GM21423 (cell line): ENCODE results near the gene HDX.
"Not testable (repeated sequence)": the region's sequence is repeated elsewhere in the genome, so short reads cannot be mapped to it uniquely, and the experiment has no call there.

ENCODE experiments used
- ATAC-seq: cut with Tn5 transposase; IDR thresholded peaks from one replicate; pipeline ENCODE4 v1.9.1; 2021; ENCODE audit warnings: mild to moderate bottlenecking, moderate library complexity; ENCODE audit not compliant: unreplicated experiment

The HDX gene

DNA sequence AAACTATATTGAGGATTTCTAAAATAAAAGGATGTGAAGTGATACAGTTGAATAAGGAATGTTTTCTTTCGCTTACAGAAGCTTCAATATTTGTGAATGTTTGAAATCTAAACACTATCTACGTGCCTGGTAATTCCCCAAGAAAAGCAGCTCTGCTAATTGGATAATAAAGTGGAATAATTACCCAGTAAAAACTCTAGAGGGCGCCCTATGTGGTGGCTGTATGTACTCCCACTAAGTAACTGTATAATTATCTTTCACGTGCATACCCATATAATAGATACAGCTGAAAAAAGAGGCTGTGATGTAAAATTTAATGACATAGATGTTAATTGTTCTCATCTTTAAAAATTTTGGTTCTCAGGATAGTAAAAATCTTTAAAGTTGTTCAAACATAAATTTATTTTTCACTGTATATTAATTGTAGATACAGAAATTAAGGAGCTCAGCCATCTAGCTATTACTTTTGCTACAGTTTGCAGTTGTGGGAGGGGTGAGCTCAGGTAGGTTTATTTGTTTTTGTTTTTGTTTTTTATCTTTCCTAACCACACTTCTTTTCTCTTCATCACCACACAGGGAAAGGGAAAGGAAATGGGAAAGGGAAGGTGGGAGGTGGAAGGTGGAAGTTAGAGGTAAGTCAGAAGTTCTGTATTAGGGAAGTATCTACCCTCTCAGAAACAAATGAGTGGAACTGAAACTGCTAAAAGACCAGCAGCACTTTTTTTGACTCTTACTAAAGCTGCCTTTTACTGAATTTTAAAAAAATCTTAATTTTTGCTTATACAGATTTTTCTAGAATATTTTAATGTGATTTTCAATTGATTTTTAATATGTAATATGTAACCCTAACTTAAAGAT, 162.5 kb downstream of the HDX start:
- ATAC-seq: peak; percentile 69

DNA sequence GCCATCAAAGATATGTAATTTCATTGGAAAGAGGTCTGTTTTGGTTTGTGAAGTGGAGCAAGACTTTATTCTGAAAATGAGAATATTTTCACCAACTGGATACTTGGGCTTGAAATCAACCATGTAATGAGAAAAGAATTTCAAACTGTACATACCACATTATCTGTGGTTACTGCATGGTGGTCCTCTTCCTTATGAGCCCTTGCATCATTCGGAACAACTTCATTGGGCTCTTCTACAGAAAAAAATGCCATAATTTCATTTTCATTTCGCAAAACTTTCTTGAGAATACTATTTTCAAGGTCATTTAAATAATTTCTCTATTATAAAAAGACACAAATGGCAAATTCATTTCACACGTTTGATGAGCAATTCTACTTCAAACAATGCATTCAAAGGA, 165.6 kb downstream of the HDX start:
- ATAC-seq: no peak

DNA sequence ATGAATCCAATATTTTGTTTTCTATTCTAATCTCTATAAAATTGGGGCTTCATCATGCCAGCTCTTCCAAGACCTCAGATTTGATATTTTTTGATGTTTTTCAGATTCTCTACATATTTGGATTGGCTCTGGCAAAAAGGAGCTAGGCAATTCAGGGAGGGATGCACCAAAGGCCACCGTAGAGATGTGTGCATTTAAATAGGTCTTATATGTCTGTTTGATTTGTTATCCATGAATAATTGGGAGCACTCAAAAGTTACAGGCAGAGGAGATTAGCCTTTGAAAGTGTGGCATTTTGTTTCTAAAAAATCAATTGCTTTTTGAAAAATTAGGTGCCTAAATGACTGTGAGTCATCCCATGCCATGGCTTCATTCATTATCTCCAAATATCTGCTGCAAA, 167.1 kb downstream of the HDX start:
- no peak for ATAC-seq

DNA sequence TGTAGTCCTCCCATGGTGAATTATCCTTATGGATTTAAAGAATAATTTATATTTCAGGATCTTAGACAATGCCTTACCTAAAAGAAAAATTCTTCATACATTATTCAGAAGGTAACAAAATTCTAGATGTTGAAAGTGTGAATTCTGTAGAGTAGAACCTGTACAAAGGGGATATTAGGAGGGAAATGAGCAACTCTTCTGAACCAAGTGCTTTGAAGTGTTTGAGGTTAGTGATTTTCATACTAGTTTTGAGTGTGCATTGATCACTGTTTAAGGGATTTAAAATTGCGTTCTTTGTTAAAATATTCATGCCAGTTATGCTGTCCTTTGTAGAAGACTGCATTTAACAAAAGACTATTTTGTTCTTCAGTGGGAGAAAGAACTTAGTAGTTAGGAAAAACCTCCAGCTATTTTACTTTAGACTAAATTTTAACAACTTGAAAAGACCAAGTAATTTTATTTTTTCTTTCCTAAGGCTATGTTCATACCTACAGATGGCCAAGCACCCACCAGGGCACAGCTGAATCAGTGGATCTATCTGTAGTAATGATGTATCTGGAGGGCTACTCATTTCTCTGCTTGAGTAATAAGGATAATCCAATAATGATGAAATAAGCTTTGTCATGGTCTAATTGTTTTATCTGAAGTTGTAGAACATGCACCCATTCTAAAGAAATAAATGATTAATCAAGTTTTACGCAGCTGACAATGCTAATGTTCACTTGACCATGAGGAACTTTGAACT, 180.0 kb downstream of the HDX start:
- ATAC-seq: no peak

DNA sequence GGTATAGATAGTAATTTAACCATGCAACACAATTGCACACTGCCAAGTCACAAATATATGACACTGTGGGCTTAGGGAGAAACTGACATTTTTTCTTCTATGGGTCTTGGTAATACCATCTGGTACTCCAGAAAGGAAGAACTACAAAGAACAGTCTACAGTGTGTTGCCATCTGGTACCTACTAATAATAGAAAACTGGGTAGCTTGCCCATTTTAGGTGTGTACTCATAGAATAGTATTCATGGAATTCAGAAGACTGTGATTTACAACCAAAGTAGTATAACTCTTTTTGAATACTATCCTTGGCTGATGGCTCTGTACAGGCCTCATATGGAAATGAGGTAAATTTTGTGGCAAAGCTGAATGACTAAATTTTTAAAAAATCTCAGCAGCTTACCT, 181.6 kb downstream of the HDX start:
- ATAC-seq: no peak

DNA sequence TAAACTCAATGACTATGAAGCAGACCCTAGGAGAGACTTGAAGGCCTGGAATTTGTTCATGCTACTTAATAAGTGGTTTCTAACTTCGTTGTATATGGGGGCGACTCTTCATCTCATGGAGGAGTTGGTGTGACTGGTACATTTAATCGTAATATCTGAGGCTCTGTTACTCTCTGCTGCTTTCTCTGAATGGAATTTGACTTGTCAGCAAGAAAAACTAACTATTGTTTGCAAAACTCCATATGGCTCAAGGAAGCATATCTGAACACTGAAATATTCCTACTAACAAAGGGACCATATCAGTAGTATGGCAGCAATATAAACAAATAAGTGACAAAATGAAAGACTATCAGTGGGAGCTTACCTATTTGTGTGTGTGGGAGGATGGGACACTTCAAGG, 182.2 kb downstream of the HDX start:
- ATAC-seq: no peak

DNA sequence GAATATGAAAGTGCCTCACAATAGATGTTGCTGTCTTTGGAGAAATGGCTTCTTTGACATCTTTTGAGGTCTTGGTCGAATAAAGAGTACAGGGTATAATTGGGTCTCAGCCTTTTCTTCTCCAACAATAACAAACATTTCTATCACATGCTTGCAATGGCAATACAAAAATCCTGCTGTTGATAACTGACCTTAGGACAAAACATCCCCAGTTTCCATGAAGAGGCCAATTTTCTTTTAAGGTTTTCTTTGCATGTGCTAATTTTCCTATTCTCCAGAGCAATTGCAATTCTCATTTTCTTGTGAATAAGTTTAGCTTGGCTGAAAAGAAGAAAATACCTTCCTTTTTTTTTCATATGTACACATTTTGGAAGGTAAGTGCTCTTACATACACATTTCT, 183.6 kb downstream of the HDX start:
- no peak for ATAC-seq

DNA sequence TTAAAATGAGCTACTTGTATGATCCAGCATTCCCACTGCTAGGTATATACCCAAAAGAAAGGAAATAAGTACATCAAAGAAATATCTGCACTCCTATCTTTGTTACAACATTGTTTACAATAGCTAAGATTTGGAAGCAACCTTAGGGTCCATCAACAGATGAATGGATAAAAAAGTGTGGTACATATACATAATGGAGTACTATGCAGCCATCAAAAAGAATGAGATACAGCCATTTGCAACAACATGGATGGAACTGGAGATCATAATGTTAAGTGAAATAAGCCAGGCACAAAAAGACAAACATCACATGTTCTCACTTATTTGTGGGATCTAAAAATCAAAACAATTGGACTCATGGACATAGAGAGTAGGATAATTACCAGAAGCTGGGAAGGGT, 186.3 kb downstream of the HDX start:
- not testable (repeated sequence) for ATAC-seq
